ENCODE data around the gene ZACN.

Gene ZACN

DNA sequence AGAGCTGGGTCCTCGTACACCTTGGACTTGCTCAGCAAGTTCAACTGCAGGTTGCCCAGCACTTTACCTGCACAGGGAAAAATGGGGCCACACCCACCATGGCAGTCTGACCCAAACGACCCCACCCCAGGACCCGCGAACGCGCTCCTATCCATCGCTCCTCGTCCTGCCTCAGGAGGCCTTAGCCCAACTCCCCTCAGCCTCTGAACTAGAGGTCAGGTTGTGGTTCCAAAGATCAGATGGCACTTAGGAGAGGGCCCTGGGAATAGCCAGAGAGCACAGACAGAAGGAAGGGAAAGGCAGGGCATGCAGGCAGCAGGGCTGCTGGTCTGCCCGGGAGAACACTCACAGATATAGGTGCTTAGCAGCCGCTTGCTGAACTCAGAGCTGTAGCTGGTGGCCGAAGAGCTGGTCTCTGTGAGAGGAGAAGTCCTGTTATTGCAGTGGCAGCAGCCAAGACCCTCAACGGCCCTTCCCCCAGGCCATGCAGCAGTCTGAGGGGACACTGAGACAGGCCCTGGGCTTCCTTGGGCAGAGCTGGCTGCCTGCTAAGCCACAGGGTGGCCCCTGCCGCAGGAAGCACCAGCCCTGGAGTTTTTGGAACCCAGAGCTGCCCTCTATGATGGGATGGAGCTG, 6.9 kb downstream of the ZACN start:
- Histone ChIP-seq H3K27ac (ENCODE audit: low read length) (no peak overlapping the region), H3K9ac (ENCODE audit: low read depth, low read length) (no peak overlapping the region), H3K27me3 (ENCODE audit: insufficient read depth, low read length) (peaks cover 2% of the 10 kb centered on the region; the same call in 1 of the 2 replicates), H3K4me3 (ENCODE audit: low read length) (no peak overlapping the region), H3K9me3 (ENCODE audit: insufficient read depth, low read depth, low read length) (no peaks in the 10 kb centered on the region), H3K36me3 (ENCODE audit: insufficient read depth, low read depth, low read length) (peaks cover 75% of the 10 kb centered on the region), H3K4me1 (ENCODE audit: insufficient read depth, low read length) (no peaks in the 10 kb centered on the region; the same call in 1 of the 2 replicates)

DNA sequence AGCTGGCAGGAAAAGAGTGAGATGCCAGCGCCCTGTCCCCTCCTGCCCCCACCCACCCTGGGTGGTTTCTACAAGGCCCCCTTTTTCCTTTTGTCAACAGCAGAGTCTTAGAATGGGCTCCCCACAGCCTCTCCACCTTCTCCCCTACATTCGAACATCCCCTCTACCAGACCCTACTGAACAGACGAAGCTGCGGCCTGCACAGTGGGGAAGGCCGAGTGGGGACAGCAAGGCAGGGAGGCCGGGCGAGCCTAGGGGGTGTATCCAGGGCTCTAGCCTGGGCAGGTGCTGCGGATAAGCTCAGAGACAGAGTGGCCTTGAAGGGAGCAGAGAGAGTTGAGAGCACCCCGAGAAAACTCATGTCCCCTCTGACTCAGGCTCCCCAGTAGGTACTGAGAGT, 7.4 kb downstream of the ZACN start:
- peaks cover 80% of the 10 kb centered on the region for H3K36me3 ChIP-seq (ENCODE audit: insufficient read depth, low read depth, low read length)

DNA sequence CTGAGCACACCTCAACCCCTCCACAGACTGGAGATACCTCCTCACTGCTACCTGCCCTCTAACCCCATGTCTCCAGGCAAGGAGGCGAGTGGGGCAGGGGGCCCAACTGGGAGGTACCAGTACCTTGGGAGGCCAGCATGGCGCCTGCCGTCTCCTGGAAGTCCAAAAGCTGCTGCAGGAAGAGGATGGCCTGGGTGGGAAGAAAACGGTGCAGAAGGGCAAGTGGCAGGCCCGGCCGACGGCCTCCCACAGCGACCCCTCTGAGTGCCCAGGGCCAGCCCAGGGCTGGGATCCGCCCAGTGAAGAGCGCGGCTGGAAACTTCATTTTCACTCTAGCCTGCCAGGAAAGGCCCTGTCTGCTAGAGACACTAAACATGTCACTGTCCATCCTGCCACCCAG, 8.5 kb downstream of the ZACN start:
- Histone ChIP-seq H3K9me3 (ENCODE audit: insufficient read depth, low read depth, low read length) (no peaks in the 10 kb centered on the region), H3K27me3 (ENCODE audit: insufficient read depth, low read length) (no peaks in the 10 kb centered on the region), H3K36me3 (ENCODE audit: insufficient read depth, low read depth, low read length) (peaks cover 89% of the 10 kb centered on the region), H3K27ac (ENCODE audit: low read length) (no peak overlapping the region), H3K9ac (ENCODE audit: low read depth, low read length) (no peak overlapping the region), H3K4me1 (ENCODE audit: insufficient read depth, low read length) (no peaks in the 10 kb centered on the region), H3K4me3 (ENCODE audit: low read length) (no peak overlapping the region)

More for the DNA sequence above, 7.4 kb downstream of the ZACN start:
- Histone ChIP-seq H3K9me3 (ENCODE audit: insufficient read depth, low read depth, low read length) (no peaks in the 10 kb centered on the region), H3K27ac (ENCODE audit: low read length) (no peak overlapping the region), H3K4me1 (ENCODE audit: insufficient read depth, low read length) (no peaks in the 10 kb centered on the region), H3K27me3 (ENCODE audit: insufficient read depth, low read length) (no peaks in the 10 kb centered on the region), H3K9ac (ENCODE audit: low read depth, low read length) (no peak overlapping the region), H3K4me3 (ENCODE audit: low read length) (no peak overlapping the region)

DNA sequence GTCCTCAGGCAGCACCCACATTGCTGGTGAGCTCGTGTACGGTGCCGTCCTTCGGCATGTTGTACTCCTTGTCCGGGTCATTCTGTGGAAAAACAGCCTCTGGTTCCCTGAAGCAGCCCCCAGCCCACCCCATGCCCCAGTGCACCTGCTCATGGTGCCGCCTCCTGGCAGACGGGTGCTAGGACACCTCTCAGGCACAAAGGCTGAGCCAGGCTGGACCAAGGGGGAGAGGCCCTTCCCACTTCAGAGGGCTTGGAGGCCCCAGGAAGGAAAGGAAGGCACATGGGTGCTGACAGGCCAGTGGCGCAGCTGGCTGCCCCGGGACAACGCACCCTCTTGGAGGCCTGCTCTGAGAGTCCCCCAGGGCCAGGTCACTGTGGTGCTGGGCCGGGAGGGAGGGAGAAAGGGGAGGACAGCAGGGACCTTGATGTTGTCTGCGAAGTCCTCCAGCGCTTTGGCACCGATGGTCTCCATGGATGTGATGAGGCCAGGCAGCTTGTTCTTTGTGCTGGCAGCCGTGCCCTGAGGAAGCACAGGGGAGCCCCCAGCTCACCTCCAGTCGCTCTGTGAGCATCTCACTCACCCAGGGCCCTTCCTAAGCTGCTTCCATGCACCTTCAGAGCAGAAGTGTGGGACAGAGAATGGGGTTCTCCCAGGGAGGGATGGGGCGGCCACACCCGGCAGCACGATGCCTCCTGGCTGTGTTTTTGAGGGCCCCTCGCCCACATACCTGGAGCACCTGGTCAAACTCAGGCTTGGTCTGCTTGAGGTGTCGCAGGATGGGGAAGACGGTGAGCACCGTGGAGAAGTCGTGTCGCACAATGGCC, 9.3 kb downstream of the ZACN start:
- Histone ChIP-seq H3K9ac (ENCODE audit: low read depth, low read length) (no peak overlapping the region), H3K9me3 (ENCODE audit: insufficient read depth, low read depth, low read length) (no peaks in the 10 kb centered on the region), H3K27ac (ENCODE audit: low read length) (no peak overlapping the region), H3K4me3 (ENCODE audit: low read length) (no peak overlapping the region), H3K4me1 (ENCODE audit: insufficient read depth, low read length) (no peaks in the 10 kb centered on the region), H3K36me3 (ENCODE audit: insufficient read depth, low read depth, low read length) (peaks cover 91% of the 10 kb centered on the region), H3K27me3 (ENCODE audit: insufficient read depth, low read length) (no peaks in the 10 kb centered on the region)

DNA sequence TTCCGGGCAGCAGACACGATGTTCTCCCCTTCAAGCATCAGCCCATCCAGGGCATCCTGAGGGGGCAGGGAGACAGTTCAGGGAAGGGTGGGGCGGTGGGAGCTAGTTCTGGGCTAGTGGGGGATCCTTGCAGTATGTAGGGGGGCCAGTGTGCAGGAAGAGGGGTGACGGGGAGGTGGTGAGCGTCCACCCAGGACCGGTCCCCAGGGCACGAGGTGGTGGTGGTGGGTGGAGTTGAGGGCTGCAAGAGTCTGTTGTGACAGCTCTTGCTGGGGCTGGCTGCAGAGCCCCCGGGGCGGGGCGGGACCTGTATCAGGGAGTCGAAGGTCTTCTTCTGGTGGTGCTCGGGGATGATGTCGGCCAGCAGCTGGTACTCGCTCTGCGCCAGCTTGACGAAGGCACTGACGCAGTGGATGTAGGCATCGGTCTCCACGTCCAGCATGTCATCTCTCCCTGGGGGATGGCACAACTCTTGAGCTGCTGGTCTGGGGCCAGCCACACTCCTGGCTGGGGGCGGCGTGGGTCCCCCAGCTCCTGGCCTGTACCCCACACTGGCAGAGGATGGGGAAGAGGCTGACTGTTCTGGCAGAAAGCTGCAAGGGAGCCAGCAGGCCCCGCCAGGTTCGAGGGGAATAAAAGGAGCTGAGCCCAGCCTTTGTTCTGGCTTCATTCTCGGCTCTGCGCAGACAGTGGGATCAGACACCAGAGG, 10.0 kb downstream of the ZACN start:
- Histone ChIP-seq H3K4me1 (ENCODE audit: insufficient read depth, low read length) (no peaks in the 10 kb centered on the region), H3K27me3 (ENCODE audit: insufficient read depth, low read length) (no peaks in the 10 kb centered on the region), H3K4me3 (ENCODE audit: low read length) (no peak overlapping the region), H3K9ac (ENCODE audit: low read depth, low read length) (no peak overlapping the region), H3K9me3 (ENCODE audit: insufficient read depth, low read depth, low read length) (no peaks in the 10 kb centered on the region), H3K36me3 (ENCODE audit: insufficient read depth, low read depth, low read length) (peaks cover 91% of the 10 kb centered on the region), H3K27ac (ENCODE audit: low read length) (no peak overlapping the region)

DNA sequence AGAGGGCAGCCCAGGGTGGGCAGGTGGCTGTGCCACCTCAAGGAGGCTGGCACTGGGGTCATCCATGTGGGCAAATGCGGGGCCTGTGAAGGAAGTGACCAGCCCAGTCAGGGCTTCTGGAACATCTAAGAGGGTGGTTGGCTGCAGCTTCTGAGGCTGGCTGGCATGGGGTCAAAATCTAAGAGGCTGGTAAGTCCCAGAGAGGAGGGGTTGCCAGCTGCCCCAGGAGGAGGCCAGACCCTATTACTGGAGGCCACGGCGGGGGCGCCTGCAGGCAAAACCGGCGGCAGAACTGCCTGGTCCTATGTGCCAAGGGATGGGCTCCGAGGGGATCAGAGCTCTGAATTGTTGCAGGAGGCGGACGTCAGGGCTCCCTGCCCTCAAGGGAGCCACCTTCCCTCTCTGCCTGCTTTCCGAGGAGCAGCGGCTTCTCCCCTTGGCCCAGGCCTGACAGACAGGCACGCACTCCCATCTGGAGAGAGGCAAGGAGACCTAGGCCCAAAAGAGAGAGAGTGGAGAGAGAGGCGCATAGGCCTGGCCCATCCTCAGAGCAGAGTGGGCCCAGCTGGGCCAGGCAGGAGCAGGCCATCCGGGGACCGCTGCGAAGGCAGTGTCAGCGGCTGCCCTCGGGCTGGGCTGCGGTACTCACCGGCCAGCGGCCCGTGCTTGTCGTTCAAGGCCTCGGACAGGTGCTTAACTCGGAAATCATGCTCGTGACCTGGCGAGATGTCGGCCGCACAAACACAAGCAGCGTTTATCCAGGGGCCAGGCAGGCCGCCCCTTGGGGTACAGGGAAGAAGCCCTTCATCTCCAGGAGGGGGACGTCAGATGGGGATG, 10.9 kb downstream of the ZACN start:
- H3K9me3 ChIP-seq (ENCODE audit: insufficient read depth, low read depth, low read length) = no peaks in the 10 kb centered on the region
- H3K4me1 ChIP-seq (ENCODE audit: insufficient read depth, low read length) = no peaks in the 10 kb centered on the region
- H3K9ac ChIP-seq (ENCODE audit: low read depth, low read length) = no peak overlapping the region
- no peak overlapping the region for H3K27ac ChIP-seq (ENCODE audit: low read length)
- no peaks in the 10 kb centered on the region for H3K27me3 ChIP-seq (ENCODE audit: insufficient read depth, low read length)
- H3K36me3 ChIP-seq (ENCODE audit: insufficient read depth, low read depth, low read length) = peaks cover 91% of the 10 kb centered on the region
- H3K4me3 ChIP-seq (ENCODE audit: low read length) = no peak overlapping the region

DNA sequence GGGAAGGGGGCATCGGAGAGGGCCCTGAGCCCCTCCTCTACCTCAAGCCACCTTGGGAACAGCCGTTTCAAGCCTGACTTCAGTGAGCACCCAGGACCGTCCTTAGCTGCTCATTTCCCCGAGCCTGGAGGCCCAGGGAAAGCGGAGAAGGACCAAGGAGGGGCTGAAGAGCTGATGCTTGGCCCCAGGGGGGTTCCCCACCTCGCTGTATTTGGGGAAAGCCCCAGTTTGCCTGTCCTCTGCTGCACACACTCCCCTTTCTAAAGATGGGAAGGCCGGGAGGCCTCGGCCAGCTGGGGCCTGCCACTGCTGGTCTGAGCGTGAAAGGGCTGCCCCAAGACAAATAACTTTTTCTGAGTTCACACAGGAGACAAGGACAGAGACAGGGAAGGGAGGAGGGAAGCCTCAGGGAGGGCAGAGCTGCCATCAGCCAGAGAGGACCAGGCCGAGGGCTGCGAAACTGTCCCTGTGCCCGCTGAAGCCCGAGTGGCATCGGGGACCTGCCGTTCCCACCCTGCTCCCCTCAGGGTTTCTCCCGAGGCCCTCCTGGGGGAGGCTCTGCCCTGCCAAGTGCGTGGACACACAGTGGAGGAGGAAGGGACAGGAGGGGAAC, 11.6 kb downstream of the ZACN start:
- no peak overlapping the region for H3K27ac ChIP-seq (ENCODE audit: low read length)
- H3K9me3 ChIP-seq (ENCODE audit: insufficient read depth, low read depth, low read length) = no peaks in the 10 kb centered on the region
- H3K4me1 ChIP-seq (ENCODE audit: insufficient read depth, low read length) = no peaks in the 10 kb centered on the region
- no peak overlapping the region for H3K9ac ChIP-seq (ENCODE audit: low read depth, low read length)
- no peaks in the 10 kb centered on the region for H3K27me3 ChIP-seq (ENCODE audit: insufficient read depth, low read length)
- H3K4me3 ChIP-seq (ENCODE audit: low read length) = no peak overlapping the region
- H3K36me3 ChIP-seq (ENCODE audit: insufficient read depth, low read depth, low read length) = peaks cover 90% of the 10 kb centered on the region

DNA sequence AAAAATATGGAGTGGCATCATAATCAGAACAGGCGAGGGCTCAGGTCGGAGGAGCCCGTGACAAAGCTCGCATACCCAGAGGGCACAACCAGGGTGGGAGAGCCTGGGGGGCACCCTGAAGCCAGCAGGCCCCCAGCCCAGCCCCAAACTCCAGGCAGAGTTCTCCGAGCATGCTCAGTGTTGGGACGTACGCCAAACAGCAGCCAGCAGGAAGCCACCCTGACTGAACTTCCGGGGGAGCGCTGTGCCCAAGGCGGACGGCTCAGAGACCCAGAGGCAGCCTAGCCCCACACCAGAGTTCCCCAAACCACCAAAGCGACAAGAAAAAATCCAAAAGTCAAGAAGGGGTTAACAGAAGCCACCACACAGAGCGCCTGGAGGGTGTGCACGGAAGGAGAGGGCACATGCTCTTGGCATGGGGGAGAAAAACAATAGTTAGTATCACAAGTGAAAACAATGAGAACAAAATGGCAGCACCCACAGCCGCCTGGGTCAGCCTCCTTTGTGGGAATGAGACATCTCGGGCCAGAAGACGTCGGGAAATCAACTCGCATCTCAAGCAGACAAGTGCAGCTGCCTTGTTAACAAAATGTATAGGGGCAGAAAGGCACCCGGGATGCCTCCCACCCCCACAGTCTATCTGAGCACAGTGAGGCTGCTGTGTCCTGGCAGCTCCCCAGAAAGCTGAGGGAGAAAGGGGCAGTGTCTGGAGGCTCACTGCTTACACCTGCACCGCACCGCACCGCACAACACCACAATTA, 12.7 kb downstream of the ZACN start:
- Histone ChIP-seq H3K27ac (ENCODE audit: low read length) (no peak overlapping the region), H3K9ac (ENCODE audit: low read depth, low read length) (no peak overlapping the region), H3K4me3 (ENCODE audit: low read length) (no peak overlapping the region), H3K27me3 (ENCODE audit: insufficient read depth, low read length) (no peaks in the 10 kb centered on the region), H3K36me3 (ENCODE audit: insufficient read depth, low read depth, low read length) (peaks cover 92% of the 10 kb centered on the region), H3K9me3 (ENCODE audit: insufficient read depth, low read depth, low read length) (no peaks in the 10 kb centered on the region), H3K4me1 (ENCODE audit: insufficient read depth, low read length) (no peaks in the 10 kb centered on the region)

DNA sequence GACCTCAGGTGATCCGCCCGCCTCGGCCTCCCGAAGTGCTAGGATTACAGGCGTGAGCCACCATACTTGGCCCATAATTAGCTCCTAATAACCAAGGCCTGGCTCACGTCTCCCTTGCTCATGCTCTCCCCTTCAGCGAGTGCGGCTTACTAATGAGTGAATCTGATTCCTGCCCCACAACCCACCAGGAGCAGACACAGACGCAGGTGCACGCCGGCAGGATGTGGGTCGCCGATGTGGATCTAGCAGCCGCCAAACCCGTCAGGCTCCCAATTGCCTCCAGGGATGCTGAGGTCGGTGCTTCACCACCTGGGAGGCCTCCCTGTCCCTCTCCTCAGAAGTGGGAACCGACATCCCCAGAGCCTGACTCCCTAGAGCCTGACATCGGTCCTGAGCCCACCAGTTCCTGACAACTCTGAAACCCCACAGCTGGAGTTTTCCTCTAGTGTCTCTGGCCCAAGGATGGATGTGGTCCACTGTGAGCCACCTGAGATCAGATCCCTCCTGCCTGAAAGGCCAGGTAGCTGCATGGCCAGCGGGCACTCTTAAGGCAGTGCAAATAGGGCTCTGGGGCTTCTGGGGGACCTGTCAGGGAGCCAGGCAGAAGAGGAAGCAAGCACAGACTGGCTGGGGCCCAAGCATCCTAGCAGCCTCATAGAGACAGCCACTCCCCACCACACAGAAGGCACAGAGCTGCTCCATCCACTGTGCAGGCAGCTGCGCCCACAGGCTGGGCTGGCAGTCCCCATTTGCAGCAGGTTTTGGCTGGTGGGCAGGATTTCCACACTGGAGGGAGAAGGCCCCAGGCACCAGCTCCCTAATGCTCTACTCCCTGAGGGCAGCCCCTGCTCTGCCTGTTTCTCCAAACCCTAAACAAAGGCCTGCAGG, 13.8 kb downstream of the ZACN start:
- Histone ChIP-seq H3K36me3 (ENCODE audit: insufficient read depth, low read depth, low read length) (peaks cover 92% of the 10 kb centered on the region), H3K4me1 (ENCODE audit: insufficient read depth, low read length) (no peaks in the 10 kb centered on the region), H3K4me3 (ENCODE audit: low read length) (no peak overlapping the region), H3K9ac (ENCODE audit: low read depth, low read length) (no peak overlapping the region), H3K27ac (ENCODE audit: low read length) (no peak overlapping the region), H3K27me3 (ENCODE audit: insufficient read depth, low read length) (no peaks in the 10 kb centered on the region), H3K9me3 (ENCODE audit: insufficient read depth, low read depth, low read length) (no peaks in the 10 kb centered on the region)

DNA sequence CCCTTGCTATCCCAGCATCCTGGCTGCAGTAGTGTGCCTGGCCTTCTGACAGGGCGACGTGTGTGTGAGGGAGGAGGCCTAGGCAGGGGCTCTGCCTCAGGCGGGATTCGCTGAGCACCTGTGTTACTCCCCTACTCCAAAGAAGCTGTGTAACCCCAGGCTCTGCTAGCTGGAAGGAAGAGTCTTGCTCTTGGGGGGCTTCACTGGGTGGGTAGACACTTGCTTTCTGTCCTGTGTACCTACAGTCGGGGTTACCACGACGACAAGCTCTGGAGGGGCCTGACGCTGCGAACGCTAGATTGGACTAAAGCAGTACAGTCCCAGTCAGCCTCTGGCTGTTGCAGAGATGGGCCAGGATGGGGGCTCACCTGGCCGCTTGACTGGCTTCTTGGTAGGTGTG, 15.1 kb downstream of the ZACN start:
- no peak overlapping the region for H3K4me3 ChIP-seq (ENCODE audit: low read length)
- H3K9ac ChIP-seq (ENCODE audit: low read depth, low read length) = no peak overlapping the region
- no peaks in the 10 kb centered on the region for H3K27me3 ChIP-seq (ENCODE audit: insufficient read depth, low read length)
- H3K4me1 ChIP-seq (ENCODE audit: insufficient read depth, low read length) = no peaks in the 10 kb centered on the region
- no peak overlapping the region for H3K27ac ChIP-seq (ENCODE audit: low read length)
- no peaks in the 10 kb centered on the region for H3K9me3 ChIP-seq (ENCODE audit: insufficient read depth, low read depth, low read length)
- H3K36me3 ChIP-seq (ENCODE audit: insufficient read depth, low read depth, low read length) = peaks cover 85% of the 10 kb centered on the region
